ENCODE measurements around the gene C6orf118. TPM values are rescaled to one million over a fixed set of nuclear protein-coding genes. Genes with fewer than 3 reads are reported as not detected.

Gene C6orf118
- total RNA-seq, 1 donor from 2014 or later: not detected

GRCh38 chr6:165321150-165321549 is 11.7 kb upstream of the C6orf118 start:
- Mint-ChIP-seq H3K4me1 (ENCODE audit: low read depth, unreplicated experiment) (no peaks in the 10 kb centered on the region), H3K27ac (ENCODE audit: unreplicated experiment) (no peak overlapping the region), H3K4me3 (ENCODE audit: unreplicated experiment) (no peak overlapping the region), H3K36me3 (ENCODE audit: unreplicated experiment) (peaks cover 9% of the 10 kb centered on the region), H3K27me3 (ENCODE audit: unreplicated experiment) (peaks cover 6% of the 10 kb centered on the region), H3K9me3 (ENCODE audit: unreplicated experiment) (peaks cover 8% of the 10 kb centered on the region)
- TF ChIP-seq CTCF (IDR thresholded peaks at IDR 0.05; ENCODE audit: partially characterized antibody, unreplicated experiment): no peak
- DNase-seq: no peak

GRCh38 chr6:165317723-165318122 is 8.3 kb upstream of the C6orf118 start:
- TF ChIP-seq CTCF (IDR thresholded peaks at IDR 0.05; ENCODE audit: partially characterized antibody, unreplicated experiment): no peak
- peaks cover under 1% of the 10 kb centered on the region for H3K27me3 Mint-ChIP-seq (ENCODE audit: unreplicated experiment)
- peaks cover 5% of the 10 kb centered on the region for H3K9me3 Mint-ChIP-seq (ENCODE audit: unreplicated experiment)
- H3K27ac Mint-ChIP-seq (ENCODE audit: unreplicated experiment): no peak overlapping the region
- no peaks in the 10 kb centered on the region for H3K4me1 Mint-ChIP-seq (ENCODE audit: low read depth, unreplicated experiment)
- H3K36me3 Mint-ChIP-seq (ENCODE audit: unreplicated experiment): peaks cover 8% of the 10 kb centered on the region
- H3K4me3 Mint-ChIP-seq (ENCODE audit: unreplicated experiment): no peak overlapping the region
- no peak for DNase-seq

- Mint-ChIP-seq H3K9me3 (ENCODE audit: unreplicated experiment) (peaks cover 5% of the 10 kb centered on the region), H3K27ac (ENCODE audit: unreplicated experiment) (no peak overlapping the region), H3K4me1 (ENCODE audit: low read depth, unreplicated experiment) (peaks cover 6% of the 10 kb centered on the region), H3K4me3 (ENCODE audit: unreplicated experiment) (no peak overlapping the region), H3K36me3 (ENCODE audit: unreplicated experiment) (no peaks in the 10 kb centered on the region), H3K27me3 (ENCODE audit: unreplicated experiment) (no peaks in the 10 kb centered on the region)
- no peak for TF ChIP-seq CTCF (IDR thresholded peaks at IDR 0.05; ENCODE audit: partially characterized antibody, unreplicated experiment)
- no peak for DNase-seq
Measured at GRCh38 chr6:165306955-165307354, 2.5 kb downstream of the C6orf118 start.

- TF ChIP-seq CTCF (IDR thresholded peaks at IDR 0.05; ENCODE audit: partially characterized antibody, unreplicated experiment): no peak
- no peak for DNase-seq
- H3K27me3 Mint-ChIP-seq (ENCODE audit: unreplicated experiment): no peaks in the 10 kb centered on the region
- no peaks in the 10 kb centered on the region for H3K4me1 Mint-ChIP-seq (ENCODE audit: low read depth, unreplicated experiment)
- no peak overlapping the region for H3K27ac Mint-ChIP-seq (ENCODE audit: unreplicated experiment)
- H3K36me3 Mint-ChIP-seq (ENCODE audit: unreplicated experiment): no peaks in the 10 kb centered on the region
- peaks cover 3% of the 10 kb centered on the region for H3K9me3 Mint-ChIP-seq (ENCODE audit: unreplicated experiment)
- no peak overlapping the region for H3K4me3 Mint-ChIP-seq (ENCODE audit: unreplicated experiment)
Measured at GRCh38 chr6:165301372-165302246, 7.8 kb downstream of the C6orf118 start.

GRCh38 chr6:165300422-165300936 is 8.9 kb downstream of the C6orf118 start:
- peaks cover 3% of the 10 kb centered on the region for H3K9me3 Mint-ChIP-seq (ENCODE audit: unreplicated experiment)
- H3K36me3 Mint-ChIP-seq (ENCODE audit: unreplicated experiment): no peaks in the 10 kb centered on the region
- H3K27ac Mint-ChIP-seq (ENCODE audit: unreplicated experiment): no peak overlapping the region
- no peak overlapping the region for H3K4me3 Mint-ChIP-seq (ENCODE audit: unreplicated experiment)
- no peak for TF ChIP-seq CTCF (IDR thresholded peaks at IDR 0.05; ENCODE audit: partially characterized antibody, unreplicated experiment)
- DNase-seq: no peak
- no peaks in the 10 kb centered on the region for H3K4me1 Mint-ChIP-seq (ENCODE audit: low read depth, unreplicated experiment)
- no peaks in the 10 kb centered on the region for H3K27me3 Mint-ChIP-seq (ENCODE audit: unreplicated experiment)

Data from glutamatergic neuron (in vitro differentiated cells).